ENCODE measurements around the gene DCDC2C. TPM values are rescaled to one million over a fixed set of nuclear protein-coding genes. Genes with fewer than 3 reads are reported as not detected.

Gene DCDC2C
- total RNA-seq, 1 experiment from 2014 or later: not detected

- H3K9me3 ChIP-seq (ENCODE audit: insufficient read depth, low read depth): no peaks in the 10 kb centered on the region
- H3K4me3 ChIP-seq: no peak overlapping the region
- H4K20me1 ChIP-seq (ENCODE audit: insufficient read depth): no peaks in the 10 kb centered on the region
- peaks cover 83% of the 10 kb centered on the region for H3K27me3 ChIP-seq (ENCODE audit: insufficient read depth, low read depth)
- H2AFZ ChIP-seq: no peak overlapping the region
- intact Hi-C loops (cut with micrococcal nuclease; ENCODE audit: unreplicated experiment): no loop called here
- BruUV-seq (replicated peaks): no TSS peak
- H3K4me2 ChIP-seq: no peak overlapping the region
- ChIA-PET CTCF (no interaction called here), POLR2A (ENCODE audit: unreplicated experiment) (no interaction called here)
- no peaks in the 10 kb centered on the region for H3K79me2 ChIP-seq (ENCODE audit: low read depth)
- H3F3A ChIP-seq (ENCODE audit: insufficient read depth, low read depth): no peaks in the 10 kb centered on the region
- H3K36me3 ChIP-seq (ENCODE audit: low read depth): no peaks in the 10 kb centered on the region
- DNase-seq: no peak
- TF ChIP-seq EZH2 (IDR thresholded peaks at IDR 0.05; ENCODE audit: low read depth): no peak
- TF ChIP-seq CTCF (conservative IDR thresholded peaks at IDR 0.05): no peak
- H3K27ac ChIP-seq: no peak overlapping the region
- no peaks in the 10 kb centered on the region for H3K4me1 ChIP-seq (replicated peaks; ENCODE audit: insufficient read depth)
- no peaks in the 10 kb centered on the region for H3K9me2 ChIP-seq (ENCODE audit: insufficient read depth)
These were observed 20.6 kb upstream of the DCDC2C start for GRCh38 chr2:3682811-3683210.

- CTCF ChIA-PET: no interaction called here
- intact Hi-C loops (cut with micrococcal nuclease; ENCODE audit: unreplicated experiment): no loop called here
These were observed 19.5 kb upstream of the DCDC2C start for GRCh38 chr2:3683748-3684454.

GRCh38 chr2:3689998-3690748, 13.2 kb upstream of the DCDC2C start:
- Histone ChIP-seq H3K4me3 (no peak overlapping the region), H3K36me3 (ENCODE audit: low read depth) (no peaks in the 10 kb centered on the region), H3K27me3 (ENCODE audit: insufficient read depth, low read depth) (peaks cover 36% of the 10 kb centered on the region), H3K4me1 (replicated peaks; ENCODE audit: insufficient read depth) (no peaks in the 10 kb centered on the region), H3K9me3 (ENCODE audit: insufficient read depth, low read depth) (no peaks in the 10 kb centered on the region), H4K20me1 (ENCODE audit: insufficient read depth) (no peaks in the 10 kb centered on the region; the same call in 1 of the 2 replicates), H3K4me2 (no peak overlapping the region), H2AFZ (no peak overlapping the region), H3K27ac (no peak overlapping the region), H3K79me2 (ENCODE audit: low read depth) (no peaks in the 10 kb centered on the region), H3F3A (ENCODE audit: insufficient read depth, low read depth) (no peaks in the 10 kb centered on the region), H3K9me2 (ENCODE audit: insufficient read depth) (no peaks in the 10 kb centered on the region)
- no TSS peak for BruUV-seq (replicated peaks)
- CTCF ChIA-PET: no interaction called here
- intact Hi-C loops (cut with micrococcal nuclease; ENCODE audit: unreplicated experiment): no loop called here
- no peak for DNase-seq
- no peak for TF ChIP-seq EZH2 (IDR thresholded peaks at IDR 0.05; ENCODE audit: low read depth)
- no peak for TF ChIP-seq CTCF (conservative IDR thresholded peaks at IDR 0.05)
- POLR2A ChIA-PET (ENCODE audit: unreplicated experiment): no interaction called here

More at GRCh38 chr2:3683748-3684454, 19.5 kb upstream of the DCDC2C start:
- H3K9me2 ChIP-seq (ENCODE audit: insufficient read depth): no peaks in the 10 kb centered on the region
- no peaks in the 10 kb centered on the region for H3K4me1 ChIP-seq (replicated peaks; ENCODE audit: insufficient read depth)
- peaks cover 72% of the 10 kb centered on the region for H3K27me3 ChIP-seq (ENCODE audit: insufficient read depth, low read depth)
- TF ChIP-seq CTCF (conservative IDR thresholded peaks at IDR 0.05): no peak
- TF ChIP-seq EZH2 (IDR thresholded peaks at IDR 0.05; ENCODE audit: low read depth): no peak
- no peaks in the 10 kb centered on the region for H3K79me2 ChIP-seq (ENCODE audit: low read depth)
- H3K4me2 ChIP-seq: no peak overlapping the region
- DNase-seq: no peak
- H3K36me3 ChIP-seq (ENCODE audit: low read depth): no peaks in the 10 kb centered on the region
- H3K27ac ChIP-seq: no peak overlapping the region
- H3F3A ChIP-seq (ENCODE audit: insufficient read depth, low read depth): no peaks in the 10 kb centered on the region
- H3K4me3 ChIP-seq: no peak overlapping the region
- no peak overlapping the region for H2AFZ ChIP-seq
- H4K20me1 ChIP-seq (ENCODE audit: insufficient read depth): no peaks in the 10 kb centered on the region
- no TSS peak for BruUV-seq (replicated peaks)
- no peaks in the 10 kb centered on the region for H3K9me3 ChIP-seq (ENCODE audit: insufficient read depth, low read depth)
- POLR2A ChIA-PET (ENCODE audit: unreplicated experiment): no interaction called here

Measured in PC-9 (cell line).